Neural progenitor cell (in vitro differentiated cells): Measurements from ENCODE around the gene SNIP1. TPM values are rescaled to one million over a fixed set of nuclear protein-coding genes. Genes with fewer than 3 reads are reported as not detected.
"Not testable (repeated sequence)": the region's sequence is repeated elsewhere in the genome, so short reads cannot be mapped to it uniquely, and the experiment has no call there.

Experiments
- DNase-seq: peaks from one replicate; pipeline ENCODE4 v3.0.0-alpha.2; 2016; ENCODE audit warnings: low spot score
- H2AFZ ChIP-seq: fragments of 200-600 bp; sonication (generic); replicated peaks from 2 replicates; pipeline ENCODE4 v1.6.1; 2016; ENCODE audit warnings: antibody characterized with exemption
- H3F3A ChIP-seq: fragments of 200-600 bp; sonication (generic); 2 replicates; pipeline ENCODE4 v1.6.1; 2016; ENCODE audit warnings: antibody characterized with exemption, low read depth
- H3K27ac ChIP-seq: fragments of 200-600 bp; sonication (generic); 2 replicates; pipeline ENCODE4 v1.5.1; 2016; ENCODE audit warnings: mild to moderate bottlenecking
- H3K27me3 ChIP-seq: fragments of 200-600 bp; sonication (generic); 2 replicates; pipeline ENCODE4 v1.6.1; 2016; ENCODE audit warnings: mild to moderate bottlenecking, moderate library complexity
- H3K36me3 ChIP-seq: fragments of 200-600 bp; sonication (generic); 2 replicates; pipeline ENCODE4 v1.5.1; 2016
- H3K4me1 ChIP-seq: fragments of 200-600 bp; sonication (generic); 2 replicates; pipeline ENCODE4 v1.6.1; 2016; ENCODE audit warnings: mixed run types
- H3K4me2 ChIP-seq: fragments of 200-600 bp; sonication (generic); 2 replicates; pipeline ENCODE4 v1.6.1; 2016
- H3K4me3 ChIP-seq: fragments of 200-600 bp; sonication (generic); 2 replicates; pipeline ENCODE4 v1.5.1; 2016
- H3K79me2 ChIP-seq: fragments of 200-600 bp; sonication (generic); 2 replicates; pipeline ENCODE4 v1.6.1; 2016; ENCODE audit warnings: low read depth
- H3K9ac ChIP-seq: fragments of 200-600 bp; sonication (generic); 2 replicates; pipeline ENCODE4 v1.6.1; 2016
- H3K9me3 ChIP-seq: fragments of 200-600 bp; sonication (generic); 2 replicates; pipeline ENCODE4 v1.5.1; 2016; ENCODE audit warnings: low read depth
- H4K20me1 ChIP-seq: fragments of 200-600 bp; sonication (generic); 2 replicates; pipeline ENCODE4 v1.6.1; 2016; ENCODE audit warnings: low read depth
- H3K27ac Mint-ChIP-seq: 3 replicates; pipeline ENCODE4 v1.8.0; 2021; ENCODE audit warnings: mixed read lengths
- H3K27me3 Mint-ChIP-seq: 2 replicates; pipeline ENCODE4 v1.8.0; 2022; ENCODE audit warnings: low read depth, mild to moderate bottlenecking, inconsistent platforms, moderate library complexity, mixed read lengths; ENCODE audit not compliant: insufficient read depth
- H3K36me3 Mint-ChIP-seq: 3 replicates; pipeline ENCODE4 v1.8.0; 2021; ENCODE audit warnings: mixed read lengths
- H3K4me1 Mint-ChIP-seq: 3 replicates; pipeline ENCODE4 v1.8.0; 2021; ENCODE audit warnings: mixed read lengths
- H3K4me3 Mint-ChIP-seq: 3 replicates; pipeline ENCODE4 v1.8.0; 2021; ENCODE audit warnings: mild to moderate bottlenecking, moderate library complexity, mixed read lengths
- H3K9me3 Mint-ChIP-seq: 3 replicates; pipeline ENCODE4 v1.8.0; 2020; ENCODE audit warnings: mixed read lengths
- EZH2 ChIP-seq: fragments of 200-600 bp; sonication (generic); IDR thresholded peaks from 2 replicates; pipeline ENCODE4 v1.6.1; 2017; ENCODE audit warnings: antibody characterized with exemption, mild to moderate bottlenecking, moderate library complexity
- EZH2phosphoT487 ChIP-seq: fragments of 200-600 bp; sonication (generic); IDR thresholded peaks from 2 replicates; pipeline ENCODE4 v1.6.1; 2017; ENCODE audit warnings: antibody characterized with exemption
- total RNA-seq: library from RNA; depleted of rRNA; stranded (reverse); fragments of >200 nt; gene quantifications from 2 replicates; pipeline ENCODE4 v1.2.3, GENCODE V29; 2015; ENCODE audit warnings: low replicate concordance
- TF ChIP-seq, protein P1 (sequence below): fragments of 200-600 bp; sonication (generic); IDR thresholded peaks from 2 replicates; pipeline ENCODE4 v1.5.1; 2017; ENCODE audit warnings: antibody characterized with exemption, mild to moderate bottlenecking

The SNIP1 gene
- total RNA-seq, 1 donor from 2014 or later = 15.4 TPM

DNA sequence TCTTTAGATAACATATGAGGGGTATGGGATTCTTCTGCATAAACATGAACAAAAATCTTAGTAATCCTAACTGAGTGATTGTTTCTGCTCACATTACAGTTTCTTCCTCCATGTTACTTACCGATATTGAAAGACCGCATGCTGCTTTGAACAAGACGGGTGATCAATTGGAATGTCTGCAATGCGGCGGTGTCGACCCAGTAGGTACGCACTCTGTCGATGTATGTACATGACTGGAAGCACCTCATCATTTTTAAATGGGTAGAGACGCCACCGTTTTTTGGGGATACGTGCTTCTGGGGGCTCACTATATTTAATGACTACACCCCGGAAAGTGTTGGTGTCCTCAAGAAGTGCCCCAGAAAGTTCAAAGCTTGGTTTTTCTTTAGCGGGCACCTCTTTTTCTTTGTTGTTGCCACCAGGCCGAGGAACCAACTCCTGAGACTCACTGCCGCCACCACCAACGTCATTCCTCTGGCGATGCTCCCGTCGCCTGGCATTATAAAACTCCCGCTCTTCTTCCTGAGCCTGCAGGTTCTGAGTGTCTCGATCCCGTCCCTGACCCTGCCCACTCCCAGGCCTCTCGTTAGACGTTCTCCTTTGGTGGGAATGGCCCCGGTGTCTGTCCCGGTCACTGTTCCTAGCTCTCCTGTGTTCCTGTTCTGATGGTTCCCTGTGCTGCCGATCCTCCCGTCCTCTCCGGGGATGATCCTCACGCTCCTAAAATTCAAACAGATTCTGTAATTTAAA lies 13.9 kb downstream of the SNIP1 start:
- H3K27ac Mint-ChIP-seq = no peak overlapping the region
- no peaks in the 10 kb centered on the region for H3K27me3 ChIP-seq
- H3K27ac ChIP-seq = no peak overlapping the region
- peaks cover 8% of the 10 kb centered on the region for H4K20me1 ChIP-seq
- H3K36me3 ChIP-seq = peaks cover 4% of the 10 kb centered on the region
- peaks cover 3% of the 10 kb centered on the region for H3K27me3 Mint-ChIP-seq
- H3K4me3 ChIP-seq = no peak overlapping the region
- no peak overlapping the region for H3K9ac ChIP-seq
- H3K36me3 Mint-ChIP-seq = peaks cover 30% of the 10 kb centered on the region
- TF ChIP-seq EZH2 (no peak), EZH2phosphoT487 (no peak)
- TF ChIP-seq, protein P1, sequence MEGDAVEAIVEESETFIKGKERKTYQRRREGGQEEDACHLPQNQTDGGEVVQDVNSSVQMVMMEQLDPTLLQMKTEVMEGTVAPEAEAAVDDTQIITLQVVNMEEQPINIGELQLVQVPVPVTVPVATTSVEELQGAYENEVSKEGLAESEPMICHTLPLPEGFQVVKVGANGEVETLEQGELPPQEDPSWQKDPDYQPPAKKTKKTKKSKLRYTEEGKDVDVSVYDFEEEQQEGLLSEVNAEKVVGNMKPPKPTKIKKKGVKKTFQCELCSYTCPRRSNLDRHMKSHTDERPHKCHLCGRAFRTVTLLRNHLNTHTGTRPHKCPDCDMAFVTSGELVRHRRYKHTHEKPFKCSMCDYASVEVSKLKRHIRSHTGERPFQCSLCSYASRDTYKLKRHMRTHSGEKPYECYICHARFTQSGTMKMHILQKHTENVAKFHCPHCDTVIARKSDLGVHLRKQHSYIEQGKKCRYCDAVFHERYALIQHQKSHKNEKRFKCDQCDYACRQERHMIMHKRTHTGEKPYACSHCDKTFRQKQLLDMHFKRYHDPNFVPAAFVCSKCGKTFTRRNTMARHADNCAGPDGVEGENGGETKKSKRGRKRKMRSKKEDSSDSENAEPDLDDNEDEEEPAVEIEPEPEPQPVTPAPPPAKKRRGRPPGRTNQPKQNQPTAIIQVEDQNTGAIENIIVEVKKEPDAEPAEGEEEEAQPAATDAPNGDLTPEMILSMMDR = no peak
- H3K4me2 ChIP-seq = no peak overlapping the region
- H3K79me2 ChIP-seq = no peaks in the 10 kb centered on the region
- H3K9me3 ChIP-seq = no peaks in the 10 kb centered on the region
- no peaks in the 10 kb centered on the region for H3K4me1 Mint-ChIP-seq
- H2AFZ ChIP-seq = no peak overlapping the region
- H3K4me3 Mint-ChIP-seq = no peak overlapping the region
- H3K9me3 Mint-ChIP-seq = no peaks in the 10 kb centered on the region
- no peaks in the 10 kb centered on the region for H3F3A ChIP-seq
- no peaks in the 10 kb centered on the region for H3K4me1 ChIP-seq
- no peak for DNase-seq

DNA sequence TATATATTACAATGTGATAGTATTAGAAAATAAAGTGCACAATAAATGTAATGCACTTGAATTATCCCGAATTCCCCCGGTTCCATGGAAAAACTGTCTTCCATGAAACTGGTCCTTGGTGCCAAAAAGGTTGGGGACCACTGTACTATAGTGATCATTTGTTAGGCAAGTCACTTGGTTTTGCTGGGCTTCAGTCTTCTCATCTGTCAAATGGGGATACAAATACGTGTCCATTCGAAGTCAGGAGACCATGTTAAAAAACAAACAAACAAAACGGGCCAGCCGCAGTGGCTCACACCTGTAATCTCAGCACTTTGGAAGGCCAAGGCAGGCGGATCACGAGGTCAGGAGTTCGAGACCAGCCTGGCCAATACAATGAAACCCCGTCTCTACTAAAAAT lies 14.9 kb downstream of the SNIP1 start:
- H3K4me2 ChIP-seq, H2AFZ ChIP-seq, H3F3A ChIP-seq, H3K27me3 ChIP-seq, H3K9me3 Mint-ChIP-seq, H3K27ac ChIP-seq, H3K36me3 ChIP-seq, H3K9ac ChIP-seq, DNase-seq, H3K27me3 Mint-ChIP-seq, H3K9me3 ChIP-seq, H4K20me1 ChIP-seq, H3K79me2 ChIP-seq, H3K4me1 Mint-ChIP-seq, H3K4me3 ChIP-seq, H3K27ac Mint-ChIP-seq, H3K4me1 ChIP-seq, H3K4me3 Mint-ChIP-seq: not testable (repeated sequence)
- peaks cover 23% of the 10 kb centered on the region for H3K36me3 Mint-ChIP-seq

DNA sequence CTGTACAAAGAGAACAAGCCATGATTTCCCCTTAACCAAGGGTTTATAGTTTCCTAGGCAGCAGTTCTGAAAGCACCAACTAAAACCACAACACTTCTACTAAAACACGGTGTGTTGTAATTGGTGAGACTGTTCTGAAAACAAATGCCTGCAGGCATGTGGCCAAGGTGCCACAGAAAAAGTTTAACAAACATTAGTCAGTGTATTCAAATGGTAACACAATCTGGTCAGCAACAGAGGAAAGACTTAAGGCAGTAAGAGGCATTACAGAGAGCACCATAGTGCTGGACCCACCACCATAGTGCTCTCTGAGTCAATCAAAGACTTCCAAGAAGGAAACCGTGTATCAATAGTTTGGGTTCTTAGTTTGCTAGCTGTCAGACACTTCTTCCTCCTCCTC lies 16.7 kb downstream of the SNIP1 start:
- Histone ChIP-seq H3K27ac (no peak overlapping the region), H3K27me3 (no peaks in the 10 kb centered on the region), H3K9ac (no peak overlapping the region), H2AFZ (no peak overlapping the region), H3K9me3 (no peaks in the 10 kb centered on the region), H3K36me3 (no peaks in the 10 kb centered on the region), H4K20me1 (no peaks in the 10 kb centered on the region), H3K79me2 (no peaks in the 10 kb centered on the region), H3K4me2 (no peak overlapping the region), H3K4me1 (no peaks in the 10 kb centered on the region), H3F3A (no peaks in the 10 kb centered on the region), H3K4me3 (no peak overlapping the region)
- Mint-ChIP-seq H3K4me1 (no peaks in the 10 kb centered on the region), H3K36me3 (peaks cover 21% of the 10 kb centered on the region), H3K27ac (no peak overlapping the region), H3K27me3 (no peaks in the 10 kb centered on the region), H3K9me3 (no peaks in the 10 kb centered on the region), H3K4me3 (no peak overlapping the region)
- no peak for DNase-seq
- no peak for TF ChIP-seq EZH2phosphoT487
- TF ChIP-seq, protein P1 = no peak
- no peak for TF ChIP-seq EZH2

DNA sequence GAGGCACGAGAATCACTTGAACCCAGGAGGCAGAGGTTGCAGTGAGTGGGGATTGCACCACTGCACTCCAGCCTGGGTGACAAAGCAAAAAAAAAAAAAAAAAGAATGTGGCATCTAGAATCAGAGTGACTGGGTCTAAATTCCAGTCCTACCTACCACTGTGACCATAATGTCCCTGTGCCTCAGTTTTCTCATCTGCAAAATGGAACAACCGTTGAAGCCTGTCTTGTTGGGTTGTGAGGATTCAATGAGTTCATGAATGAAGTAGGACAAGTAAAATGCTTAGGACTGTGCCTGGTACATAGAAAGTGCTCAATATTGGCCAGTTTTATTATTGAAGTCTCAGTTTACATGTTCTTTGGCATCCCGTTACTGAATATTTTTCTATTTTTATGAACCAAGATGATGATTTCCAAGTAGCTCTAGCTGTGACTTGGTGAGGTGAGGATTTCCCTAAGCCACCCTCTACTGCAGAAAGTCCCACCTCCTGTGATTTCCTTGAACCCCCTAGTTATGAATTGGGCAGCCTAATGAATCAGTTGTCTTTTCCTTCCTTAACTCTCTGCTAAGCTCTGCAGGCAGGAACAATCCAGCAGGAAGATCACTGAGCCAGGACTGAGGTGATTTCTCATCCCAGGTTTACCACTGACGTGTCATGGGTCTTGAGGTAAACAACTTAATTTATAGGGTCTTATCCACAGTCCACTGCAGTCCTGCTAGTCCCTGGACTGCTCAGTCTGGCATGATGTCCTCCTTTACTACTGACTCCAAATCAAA lies 20.6 kb downstream of the SNIP1 start:
- Mint-ChIP-seq H3K9me3 (no peaks in the 10 kb centered on the region), H3K27ac (no peak overlapping the region), H3K36me3 (peaks cover 14% of the 10 kb centered on the region), H3K27me3 (peaks cover 6% of the 10 kb centered on the region), H3K4me1 (no peaks in the 10 kb centered on the region), H3K4me3 (no peak overlapping the region)
- no peak overlapping the region for H3K4me3 ChIP-seq
- no peaks in the 10 kb centered on the region for H3F3A ChIP-seq
- no peak overlapping the region for H3K9ac ChIP-seq
- no peaks in the 10 kb centered on the region for H3K4me1 ChIP-seq
- H3K36me3 ChIP-seq = no peaks in the 10 kb centered on the region
- no peaks in the 10 kb centered on the region for H3K27me3 ChIP-seq
- H3K27ac ChIP-seq = no peak overlapping the region
- H3K9me3 ChIP-seq = no peaks in the 10 kb centered on the region
- no peaks in the 10 kb centered on the region for H4K20me1 ChIP-seq
- no peaks in the 10 kb centered on the region for H3K79me2 ChIP-seq
- H3K4me2 ChIP-seq = no peak overlapping the region
- TF ChIP-seq EZH2 = no peak
- no peak for TF ChIP-seq EZH2phosphoT487
- TF ChIP-seq, protein P1 = no peak
- no peak for DNase-seq
- no peak overlapping the region for H2AFZ ChIP-seq

DNA sequence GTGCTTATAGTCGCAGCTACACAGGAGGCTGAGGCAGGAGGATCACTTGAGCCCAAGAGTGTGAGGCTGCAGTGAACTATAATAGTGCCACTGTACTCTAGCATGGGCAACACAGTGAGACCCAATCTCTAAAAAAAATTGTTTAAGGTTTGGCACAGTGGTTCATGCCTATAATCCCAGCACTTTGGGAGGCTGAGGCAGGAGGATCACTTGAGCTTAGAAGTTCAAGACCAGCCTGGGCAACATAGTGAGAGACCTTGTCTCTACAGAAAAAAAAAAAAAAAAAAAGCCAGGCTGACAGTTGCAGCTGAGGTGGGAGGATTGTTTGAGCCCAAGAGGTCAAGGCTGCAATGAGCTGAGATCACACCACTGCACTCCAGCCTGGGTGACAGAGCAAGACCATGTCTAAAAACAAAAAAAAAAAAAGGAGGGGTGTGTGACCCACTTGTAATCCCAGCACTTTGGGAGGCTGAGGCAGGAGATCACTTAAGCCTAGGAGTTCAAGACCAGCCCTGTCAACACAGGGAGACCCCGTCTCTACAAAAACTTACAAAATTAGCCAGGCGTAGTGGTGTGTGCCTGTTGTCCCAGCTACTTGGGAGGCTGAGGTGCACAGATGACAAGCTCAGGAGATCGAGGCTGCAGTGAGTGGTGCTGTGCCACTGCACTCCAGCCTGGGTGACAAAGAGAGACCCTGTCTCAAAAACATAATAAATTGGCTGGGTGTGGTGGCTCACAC lies 21.5 kb downstream of the SNIP1 start:
- H3F3A ChIP-seq, H3K4me1 Mint-ChIP-seq, H3K4me3 ChIP-seq, H2AFZ ChIP-seq, H3K27ac Mint-ChIP-seq, H3K9ac ChIP-seq, H3K27me3 Mint-ChIP-seq, DNase-seq, H3K9me3 Mint-ChIP-seq, H3K27ac ChIP-seq, H3K4me2 ChIP-seq, H3K36me3 Mint-ChIP-seq, H4K20me1 ChIP-seq, H3K36me3 ChIP-seq, H3K4me3 Mint-ChIP-seq, H3K4me1 ChIP-seq, H3K79me2 ChIP-seq, H3K9me3 ChIP-seq, H3K27me3 ChIP-seq: not testable (repeated sequence)
